ENCODE measurements around the gene GTF3C1. TPM values are rescaled to one million over a fixed set of nuclear protein-coding genes. Genes with fewer than 3 reads are reported as not detected.

Gene GTF3C1
- total RNA-seq, 1 donor, result 71.8 TPM

DNA sequence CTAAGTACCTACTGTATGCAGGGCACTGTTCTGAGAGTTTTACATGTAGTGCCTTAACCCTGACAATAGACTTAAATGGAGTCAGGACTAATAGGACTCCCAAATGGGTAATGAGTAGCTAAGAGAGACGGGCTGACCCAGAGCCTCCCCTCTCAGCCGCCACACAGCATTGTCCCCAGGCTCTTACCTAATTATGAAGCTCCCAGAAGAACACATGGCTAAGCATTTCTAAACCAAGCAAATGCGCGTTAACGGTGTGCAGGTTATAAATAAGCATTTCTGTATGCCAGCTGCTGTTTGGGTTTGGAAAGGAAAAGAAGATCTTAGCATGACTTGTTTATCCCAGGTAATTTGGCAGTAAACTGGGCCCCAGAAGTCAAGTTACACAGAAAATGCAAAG is 14.5 kb upstream of the GTF3C1 start:
- no peak for TF ChIP-seq CTCF (IDR thresholded peaks at IDR 0.05; ENCODE audit: insufficient read depth, low read length)
- H3K4me3 ChIP-seq (ENCODE audit: low read depth, low read length), result no peak overlapping the region
- no peak for DNase-seq (ENCODE audit: low read depth)

- no peak for TF ChIP-seq CTCF (IDR thresholded peaks at IDR 0.05; ENCODE audit: insufficient read depth, low read length)
- no peak overlapping the region for H3K4me3 ChIP-seq (ENCODE audit: low read depth, low read length)
- no peak for DNase-seq (ENCODE audit: low read depth)
These were observed 11.5 kb upstream of the GTF3C1 start for GRCh38 chr16:27561216-27561615.

DNA sequence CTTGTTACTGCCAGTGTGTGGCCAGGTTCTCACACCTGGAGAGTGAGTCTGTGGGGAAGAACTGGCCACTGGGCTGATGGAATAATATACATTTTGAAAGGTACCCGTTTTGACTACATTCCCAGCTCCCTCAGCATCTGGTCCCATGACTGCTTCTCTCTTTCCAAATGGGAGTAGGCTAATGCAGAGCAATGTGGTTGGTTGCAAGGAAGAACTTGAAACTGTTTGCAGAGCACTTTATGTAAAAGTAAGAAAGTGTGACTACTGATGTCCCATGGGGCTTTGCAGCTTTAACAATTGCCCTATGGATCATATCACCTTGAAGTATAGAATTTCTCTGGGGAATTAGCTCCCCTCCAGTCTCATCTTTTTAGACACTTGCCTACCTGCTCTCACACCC is 9.2 kb upstream of the GTF3C1 start:
- H3K4me3 ChIP-seq (ENCODE audit: low read depth, low read length), result no peak overlapping the region
- TF ChIP-seq CTCF (IDR thresholded peaks at IDR 0.05; ENCODE audit: insufficient read depth, low read length), result no peak
- no peak for DNase-seq (ENCODE audit: low read depth)

DNA sequence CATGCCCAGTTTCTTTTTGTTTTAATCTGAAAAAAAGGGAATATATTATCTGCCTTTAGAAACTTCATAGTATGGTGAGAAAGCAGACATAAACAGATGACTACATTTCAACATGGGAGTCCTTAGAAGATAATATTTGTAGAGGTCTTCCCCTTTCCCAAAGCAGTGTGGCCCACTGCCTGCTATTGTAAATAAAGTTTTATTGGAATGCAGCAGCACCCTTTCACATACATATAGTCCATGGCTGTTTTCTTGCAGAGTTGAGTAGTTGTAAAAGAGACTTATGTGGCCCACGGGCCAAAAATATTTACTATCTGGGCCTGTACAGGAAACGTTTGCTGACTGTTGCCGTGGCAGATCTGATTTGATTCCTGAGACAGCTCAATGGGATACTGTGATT is 8.7 kb upstream of the GTF3C1 start:
- no peak overlapping the region for H3K4me3 ChIP-seq (ENCODE audit: low read depth, low read length)
- TF ChIP-seq CTCF (IDR thresholded peaks at IDR 0.05; ENCODE audit: insufficient read depth, low read length), result no peak
- no peak for DNase-seq (ENCODE audit: low read depth)

- no peak for DNase-seq (ENCODE audit: low read depth)
- no peak for TF ChIP-seq CTCF (IDR thresholded peaks at IDR 0.05; ENCODE audit: insufficient read depth, low read length)
- H3K4me3 ChIP-seq (ENCODE audit: low read depth, low read length), result no peak overlapping the region
These were observed 6.8 kb upstream of the GTF3C1 start for GRCh38 chr16:27556471-27556870.

DNA sequence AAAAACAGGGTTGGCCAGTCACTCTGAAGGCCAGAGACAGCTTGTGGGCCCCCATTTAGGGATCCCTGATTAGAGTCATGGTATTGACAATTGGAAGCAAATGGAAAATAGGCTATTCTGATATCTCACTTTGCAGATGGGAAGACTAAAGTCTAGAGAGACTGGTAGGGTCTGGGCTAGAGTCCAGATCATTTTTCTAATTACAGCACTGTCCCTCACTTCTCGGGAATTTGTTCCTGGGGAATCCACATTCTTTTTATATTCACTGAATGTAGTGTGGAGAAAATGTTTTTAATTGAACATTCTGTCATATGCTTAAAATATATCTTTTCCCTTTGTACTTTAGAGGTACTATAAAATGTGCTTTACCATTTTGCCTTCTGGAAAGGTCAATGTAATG is 1.3 kb upstream of the GTF3C1 start:
- DNase-seq (ENCODE audit: low read depth), result no peak
- TF ChIP-seq CTCF (IDR thresholded peaks at IDR 0.05; ENCODE audit: insufficient read depth, low read length), result no peak
- H3K4me3 ChIP-seq (ENCODE audit: low read depth, low read length), result peak overlapping the region; percentile 99

- DNase-seq (ENCODE audit: low read depth), result peak; percentile 7
- no peak for TF ChIP-seq CTCF (IDR thresholded peaks at IDR 0.05; ENCODE audit: insufficient read depth, low read length)
- peak overlapping the region; percentile 99 for H3K4me3 ChIP-seq (ENCODE audit: low read depth, low read length)
These were observed 838 bp upstream of the GTF3C1 start for GRCh38 chr16:27550582-27550920.

All from fibroblast of the aortic adventitia (primary cell).